GM18517 (cell line): ENCODE results near the gene GPR50.

Experiments
- ATAC-seq: cut with Tn5 transposase; IDR thresholded peaks from one replicate; pipeline ENCODE4 v1.9.1; 2021; ENCODE audit warnings: mild to moderate bottlenecking, moderate library complexity; ENCODE audit not compliant: unreplicated experiment

Gene GPR50

GRCh38 chrX:151226941-151227340, 50.6 kb downstream of the GPR50 start:
- no peak for ATAC-seq

DNA sequence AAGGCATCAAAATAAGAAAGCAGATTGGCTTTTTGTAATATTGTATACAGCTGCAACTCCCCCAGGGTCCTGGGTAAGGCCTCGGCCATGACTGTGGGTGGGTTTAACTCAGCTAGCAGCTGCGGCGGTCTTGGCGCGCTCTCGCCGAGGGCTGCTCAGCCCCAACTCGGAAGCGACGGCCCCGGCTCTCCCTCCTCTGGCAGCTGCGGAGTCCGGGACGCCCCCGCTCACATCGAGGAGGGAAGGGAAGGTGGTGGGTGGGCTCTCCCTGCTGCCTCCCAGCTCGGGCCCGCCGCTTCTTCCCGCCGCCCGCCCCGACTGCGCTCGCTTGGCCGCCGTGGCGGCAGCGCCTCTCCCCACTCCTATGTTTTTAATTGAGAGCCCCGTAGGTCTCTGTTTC, 51.2 kb downstream of the GPR50 start:
- ATAC-seq: no peak

GRCh38 chrX:151228935-151229334, 52.6 kb downstream of the GPR50 start:
- ATAC-seq: no peak
